Embryonic facial prominence (tissue), 1 donor: ENCODE measurements around the gene OXCT1.
"Not testable (repeated sequence)": the region's sequence is repeated elsewhere in the genome, so short reads cannot be mapped to it uniquely, and the experiment has no call there.

Source experiments
- DNase-seq: peaks from one replicate; pipeline ENCODE4 v3.0.0-alpha.2; 2016; ENCODE audit errors: extremely low spot score

The OXCT1 gene

DNA sequence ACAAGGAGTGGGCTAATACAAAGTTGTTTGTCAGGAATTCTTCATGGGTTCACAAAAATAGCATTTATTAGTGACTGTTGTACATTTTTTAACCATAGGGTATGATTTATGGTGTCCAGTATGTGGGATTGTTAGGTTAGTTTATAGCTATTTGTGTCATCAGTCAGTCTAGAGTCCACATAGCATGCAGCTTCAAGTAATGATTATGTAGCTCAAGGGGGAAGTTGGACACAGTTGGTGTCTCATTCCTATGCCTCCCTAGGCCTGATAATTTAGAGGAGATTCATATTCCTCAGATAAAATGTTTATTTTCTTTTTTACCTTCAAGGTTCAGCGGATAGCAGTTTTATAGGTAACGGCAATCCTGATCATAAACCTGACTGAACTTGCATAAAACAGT, 153.8 kb downstream of the OXCT1 start:
- no peak for DNase-seq

DNA sequence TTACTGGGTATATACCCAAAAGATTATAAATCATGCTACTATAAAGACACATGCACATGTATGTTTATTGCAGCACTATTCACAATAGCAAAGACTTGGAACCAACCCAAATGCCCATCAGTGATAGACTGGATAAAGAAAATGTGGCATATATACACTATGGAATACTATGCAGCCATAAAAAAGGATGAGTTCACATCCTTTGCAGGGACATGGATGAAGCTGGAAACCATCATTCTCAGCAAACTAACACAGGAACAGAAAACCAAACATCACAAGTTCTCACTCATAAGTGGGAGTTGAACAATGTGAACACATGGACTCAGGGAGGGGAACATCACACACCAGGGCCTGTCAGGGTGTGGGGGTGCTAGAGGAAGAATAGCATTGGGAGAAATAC, 155.8 kb downstream of the OXCT1 start:
- not testable (repeated sequence) for DNase-seq

DNA sequence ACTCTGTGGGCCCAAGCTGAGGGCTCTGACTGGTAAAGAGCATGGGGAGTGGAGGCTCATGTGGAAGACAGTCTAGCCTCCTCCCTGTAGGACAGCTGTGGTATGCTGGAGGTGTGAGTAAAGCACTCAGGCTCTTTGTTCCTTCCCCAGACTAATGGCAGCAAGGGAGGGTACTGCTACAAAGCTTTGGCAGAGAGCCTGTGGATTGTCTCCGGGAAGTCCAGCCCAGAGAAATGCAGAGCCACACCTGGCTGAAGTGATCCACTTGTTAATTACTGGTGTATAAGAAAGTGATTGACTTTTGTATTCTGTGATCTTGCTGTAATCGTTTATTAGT, 161.7 kb downstream of the OXCT1 start:
- DNase-seq: no peak

DNA sequence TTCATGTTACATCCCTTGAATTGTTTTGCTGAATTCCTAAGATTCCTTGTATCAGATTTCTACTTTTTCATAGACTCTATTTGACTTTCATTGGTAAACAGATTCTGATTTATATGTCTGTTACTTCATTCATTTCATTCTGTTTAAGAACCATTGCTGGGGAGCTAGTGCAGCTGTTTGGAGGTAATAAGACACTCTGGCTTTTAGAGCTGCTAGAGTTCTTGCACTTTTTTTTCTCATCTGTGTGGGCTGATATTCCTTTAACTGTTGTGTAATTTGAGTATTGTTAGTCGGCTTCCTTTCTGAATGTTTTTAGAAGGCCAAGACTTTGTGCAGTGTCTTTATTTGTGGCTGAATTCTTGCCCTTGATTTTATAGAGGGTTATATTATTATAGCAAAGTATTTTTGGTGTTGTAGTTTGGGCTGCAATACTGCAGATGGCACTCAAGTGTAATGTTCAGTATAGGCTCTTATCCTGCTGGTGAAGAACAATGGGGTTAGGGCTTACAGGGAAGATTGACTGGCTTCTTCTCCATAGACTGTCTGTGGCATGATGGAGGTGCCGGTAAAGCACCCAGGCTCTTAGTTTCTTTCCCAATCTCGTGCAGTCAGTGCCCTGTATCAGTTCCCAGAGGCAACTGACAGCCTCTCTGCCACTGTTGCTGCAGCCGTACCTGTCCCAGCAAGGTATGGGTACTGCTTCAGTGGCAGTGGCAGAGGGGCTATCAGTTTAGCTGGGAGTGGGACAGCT, 162.2 kb downstream of the OXCT1 start:
- no peak for DNase-seq

DNA sequence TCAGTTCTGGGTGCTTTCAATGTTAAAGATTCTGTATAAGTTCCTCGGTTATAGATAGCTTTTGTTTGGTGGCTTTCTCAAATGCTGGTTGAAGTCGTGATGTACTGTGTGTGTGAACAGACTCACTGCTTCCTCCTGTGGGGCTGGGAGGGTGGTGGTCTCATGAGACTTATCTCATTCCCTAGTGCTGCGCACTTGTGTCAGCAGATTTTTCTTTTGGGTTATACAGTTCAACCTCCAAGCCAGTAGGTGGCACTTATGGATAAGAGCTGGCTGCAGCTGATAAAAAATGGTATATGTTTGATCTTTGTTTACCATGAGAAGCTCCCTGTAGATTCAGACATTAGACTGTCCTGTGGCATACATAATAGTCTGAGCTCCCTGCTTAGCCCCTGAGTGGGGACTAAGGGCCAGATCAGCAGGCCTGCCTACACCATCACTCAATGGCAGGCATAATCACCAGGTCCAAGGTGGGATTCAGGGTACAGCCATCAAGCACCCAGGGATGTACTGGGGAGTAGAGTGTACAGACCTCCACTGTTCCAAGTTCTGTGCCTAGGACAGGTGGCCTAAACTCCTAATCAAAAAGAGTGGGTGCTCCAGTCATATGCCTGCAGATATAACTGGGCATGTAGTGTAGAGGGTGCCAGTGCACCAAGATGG, 174.2 kb downstream of the OXCT1 start:
- DNase-seq: no peak

DNA sequence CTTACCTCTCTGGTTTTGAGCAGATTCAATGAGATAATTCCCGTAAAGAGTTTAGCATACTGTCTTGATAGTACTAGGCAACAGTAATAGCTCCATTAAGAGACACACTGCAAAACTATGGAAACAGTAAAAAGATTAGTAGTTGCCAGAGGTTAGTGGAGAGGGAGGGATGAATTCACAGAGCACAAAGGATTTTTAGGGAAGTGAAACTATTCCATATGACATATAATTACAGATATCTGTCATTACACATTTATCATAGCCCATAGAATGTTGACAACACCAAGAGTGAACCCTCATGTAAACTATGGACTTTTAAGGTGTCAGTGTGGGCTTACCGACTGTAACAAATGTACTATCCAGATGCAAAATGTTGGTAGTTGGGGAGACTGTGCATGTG, 183.5 kb downstream of the OXCT1 start:
- DNase-seq: no peak

DNA sequence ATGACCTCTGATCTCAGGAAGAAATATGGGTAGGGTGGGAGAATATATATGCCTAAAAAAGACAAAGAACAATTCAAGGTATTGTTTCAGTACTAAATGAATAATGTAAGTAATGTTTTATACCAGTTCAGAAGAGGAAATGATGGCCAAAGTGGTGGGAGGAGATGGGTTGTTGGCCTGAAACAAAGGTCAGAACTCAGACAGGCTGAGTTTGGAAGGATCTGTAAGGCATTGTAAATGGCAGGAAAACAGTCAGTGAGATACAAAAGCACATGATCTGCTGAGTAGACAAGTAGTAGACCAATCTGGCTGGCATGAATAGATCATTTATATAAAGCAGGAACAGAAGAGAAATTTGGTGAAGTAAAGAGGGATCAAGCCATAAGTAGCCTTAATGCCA, 184.0 kb downstream of the OXCT1 start:
- no peak for DNase-seq

DNA sequence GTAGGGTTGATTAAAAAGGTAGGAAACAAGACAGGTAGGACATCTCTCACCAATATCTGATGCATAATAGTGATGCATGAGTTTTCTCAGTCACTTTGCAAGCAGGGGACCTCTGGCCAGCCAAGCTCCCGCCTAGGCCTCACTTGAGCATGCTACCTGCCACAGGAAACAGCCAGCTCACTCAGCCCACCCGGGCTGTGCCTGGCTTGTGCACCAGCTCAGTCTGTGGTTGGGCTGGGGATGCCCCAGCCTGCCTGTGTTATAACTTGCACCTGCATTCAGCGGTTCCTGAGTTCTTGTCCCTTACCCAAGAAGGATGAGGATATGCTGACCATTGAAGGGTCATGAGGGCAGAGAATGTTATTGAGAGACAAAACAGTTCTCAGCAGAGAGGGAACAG, 187.0 kb downstream of the OXCT1 start:
- DNase-seq: no peak

DNA sequence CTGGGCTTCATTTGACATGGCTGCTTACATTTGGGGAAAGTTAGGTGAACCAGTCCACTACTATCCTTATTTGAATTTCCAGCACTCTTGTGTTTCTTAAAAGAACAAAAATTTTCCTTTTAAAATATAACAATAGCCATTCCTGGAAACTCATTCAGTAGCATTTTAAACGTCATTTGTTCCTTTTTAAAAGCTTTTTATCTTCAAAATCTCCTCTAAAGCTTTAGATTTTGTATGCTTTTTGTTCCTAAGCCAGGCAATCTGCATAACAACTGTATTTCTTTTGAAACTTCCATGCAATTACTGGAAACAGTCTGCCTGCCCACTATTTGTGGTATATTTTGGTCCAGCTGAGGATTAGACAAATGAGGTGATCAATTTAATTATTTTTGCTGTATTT, 187.6 kb downstream of the OXCT1 start:
- DNase-seq: no peak

DNA sequence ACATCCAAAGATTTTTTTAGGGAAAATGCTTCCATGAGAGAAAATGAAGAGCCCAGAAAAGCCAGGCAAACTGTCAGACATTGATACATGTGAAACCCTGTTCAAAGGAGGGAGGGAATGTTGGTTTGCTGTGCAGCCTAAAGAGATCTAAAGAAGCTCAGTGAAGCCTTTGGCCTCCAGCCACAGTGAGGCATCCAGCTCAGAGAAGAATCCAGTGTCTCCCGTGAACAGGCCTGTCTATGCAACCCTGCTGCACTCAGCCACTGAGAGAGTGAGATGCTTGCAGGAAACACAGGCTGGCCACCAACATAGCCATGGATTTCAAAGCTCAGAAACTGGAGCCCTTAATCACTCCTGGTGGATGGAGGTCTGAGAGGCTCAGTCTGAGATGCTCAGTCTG, 188.4 kb downstream of the OXCT1 start:
- DNase-seq: no peak
